NCI-H524 (cell line): ENCODE data around the gene ZNF311.
"Not testable (repeated sequence)": the region's sequence is repeated elsewhere in the genome, so short reads cannot be mapped to it uniquely, and the experiment has no call there.

Experiments used
- DNase-seq, 2 experiments: peaks; one replicate each; lab custom pipeline; 2025; lab: John Stamatoyannopoulos, UW

Gene ZNF311

GRCh38 chr6:28953585-28954258 is 51.4 kb downstream of the ZNF311 start:
- peak; percentile 26 to 59 for DNase-seq

GRCh38 chr6:28953039-28953584 is 52.0 kb downstream of the ZNF311 start:
- DNase-seq = peak; percentile 60 to 77

GRCh38 chr6:28949656-28950195 is 55.4 kb downstream of the ZNF311 start:
- not testable (repeated sequence) for DNase-seq

- DNase-seq = no peak
Observed at GRCh38 chr6:28948782-28949486, 56.2 kb downstream of the ZNF311 start.

GRCh38 chr6:28947831-28948270 is 57.3 kb downstream of the ZNF311 start:
- DNase-seq = no peak

GRCh38 chr6:28947067-28947765 is 57.9 kb downstream of the ZNF311 start:
- no peak for DNase-seq

GRCh38 chr6:28945349-28945748 is 59.8 kb downstream of the ZNF311 start:
- DNase-seq = no peak
